Right cardiac atrium (tissue), 5 donors: ENCODE data around the gene PPM1M. TPM values are rescaled to one million over a fixed set of nuclear protein-coding genes. Genes with fewer than 3 reads are reported as not detected.
"Not testable (repeated sequence)": the region's sequence is repeated elsewhere in the genome, so short reads cannot be mapped to it uniquely, and the experiment has no call there.

Source experiments
- ATAC-seq, 2 donors: fragments of 200-7000 bp; cut with Tn5 transposase; one replicate each; pipeline versions ENCODE4 v1.8.0 to v1.9.1; 2020; ENCODE audit warnings: moderate library complexity in 2 of 2, mild to moderate bottlenecking in 1 of 2
- DNase-seq, 3 donors: peaks; one replicate each; pipeline ENCODE4 v3.0.0-alpha.2; 2020
- H3K27ac ChIP-seq: one replicate; pipeline ENCODE4 v1.5.1; 2013; ENCODE audit warnings: mild to moderate bottlenecking, low read length, control low read depth, moderate library complexity
- H3K27me3 ChIP-seq: one replicate; pipeline ENCODE4 v1.6.1; 2013; ENCODE audit not compliant: control insufficient read depth, insufficient read depth
- H3K4me1 ChIP-seq: one replicate; pipeline ENCODE4 v1.6.1; 2013; ENCODE audit warnings: low read length; ENCODE audit not compliant: control insufficient read depth, insufficient read depth
- H3K4me3 ChIP-seq: one replicate; pipeline ENCODE4 v1.5.1; 2013; ENCODE audit warnings: low read length, control low read depth
- H3K9me3 ChIP-seq: one replicate; pipeline ENCODE4 v1.6.1; 2013; ENCODE audit warnings: low read length; ENCODE audit not compliant: control insufficient read depth
- WGBS: extraction: QIAGEN DNeasy Blood & Tissue Kit; methylation state at CpG from one replicate; pipeline ENCODE4 v1.1.7; 2013; 5-methylcytosine and 5-hydroxymethylcytosine counted together
- intact Hi-C, 4 donors: fragments of 100-400 bp; cut with DNase I; formaldehyde crosslinking; loops; one replicate each; pipeline versions ENCODE4 v1.11.0 to v1.14.0; 2022 to 2023
- polyA plus RNA-seq: library from polyadenylated mRNA; stranded (reverse); fragments of 200-250 nt; gene quantifications from one replicate; pipeline ENCODE4 v1.2.3, GENCODE V29; 2013
- total RNA-seq, 4 donors: library from RNA; stranded (reverse); fragmentation: NEBNext Ultra II Directional; extraction: Animal tissue kit (Norgen Biotek cat#: 25700); gene quantifications; one replicate each; pipeline ENCODE4 v1.2.1, GENCODE V29; 2021
- donor health status: healthy with polysubstance abuse.
- donor health status: DM: no; HTN: yes; CAD: no.
- donor health status: DM: no; HTN: no; CAD: no.
- donor health status: DM: no; HTN: yes; CAD: no; lungs with severe emphysema.
- donor health status: DM: yes; HTN: yes; CAD: no.

Gene PPM1M
- total and polyA plus RNA-seq, 5 donors: 9.5 to 16.3 (median 14.6) TPM

- Histone ChIP-seq H3K4me1 (peaks cover 3% of the 10 kb centered on the region), H3K4me3 (no peak overlapping the region), H3K27me3 (no peaks in the 10 kb centered on the region), H3K27ac (peak overlapping the region; percentile 36), H3K9me3 (no peaks in the 10 kb centered on the region)
- intact Hi-C loops: loop anchor here in 2 of 4 donors (5.0 to 10.0 kb wide), 2 partner anchors 47 to 275 kb away; no protein-coding TSS in a partner anchor
- ATAC-seq (no peak), DNase-seq (no peak)
- WGBS: 44% methylated on average over 2 of the region's 2 CpGs
Observed at GRCh38 chr3:52279596-52279995, 34.0 kb downstream of the PPM1M start.

GRCh38 chr3:52280050-52280461, 34.5 kb downstream of the PPM1M start:
- Histone ChIP-seq H3K27me3 (no peaks in the 10 kb centered on the region), H3K9me3 (no peaks in the 10 kb centered on the region), H3K27ac (peak overlapping the region; percentile 26), H3K4me3 (no peak overlapping the region), H3K4me1 (peaks cover 2% of the 10 kb centered on the region)
- ATAC-seq (peak in 1 of 2 donors; percentile 14), DNase-seq (no peak)
- intact Hi-C loops: loop anchor here in 1 of 4 donors (5.0 kb wide), 1 partner anchor 33 kb away; the partner anchor contains the start of gene PPM1M
- 24% methylated on average over 6 of the region's 6 CpGs for WGBS

- no peak overlapping the region for H3K27ac ChIP-seq
- no peak overlapping the region for H3K4me3 ChIP-seq
- no peaks in the 10 kb centered on the region for H3K4me1 ChIP-seq
- H3K9me3 ChIP-seq: no peaks in the 10 kb centered on the region
- no peaks in the 10 kb centered on the region for H3K27me3 ChIP-seq
- no peak for ATAC-seq
- intact Hi-C loops: loop anchor here in 1 of 4 donors (5.0 kb wide), 1 partner anchor 35 kb away; the partner anchor contains the start of gene PPM1M
- WGBS: 56% methylated on average over 8 of the region's 8 CpGs
- DNase-seq: no peak
Observed at GRCh38 chr3:52281981-52282801, 36.6 kb downstream of the PPM1M start.

DNA sequence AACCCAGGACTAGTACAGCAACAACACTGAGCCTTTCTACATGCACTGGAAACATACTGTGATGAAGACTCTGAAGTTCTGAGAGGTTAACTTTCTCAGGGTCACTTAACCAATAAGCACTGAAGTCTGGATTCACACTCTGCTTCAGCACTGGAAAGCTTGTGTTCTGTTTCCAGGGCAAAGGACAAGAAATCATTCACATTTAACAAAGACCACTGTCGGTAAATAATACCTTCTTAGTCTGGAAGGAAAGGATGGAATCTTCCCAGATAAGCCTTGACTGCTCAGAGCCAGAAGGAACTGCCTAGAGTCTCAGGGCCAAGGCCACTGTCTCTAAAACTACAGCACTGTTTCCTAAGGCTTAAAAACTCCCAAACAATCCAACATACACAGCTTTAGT, 37.7 kb downstream of the PPM1M start:
- no peak overlapping the region for H3K27ac ChIP-seq
- no peak overlapping the region for H3K4me3 ChIP-seq
- DNase-seq (no peak), ATAC-seq (no peak)
- H3K4me1 ChIP-seq: no peaks in the 10 kb centered on the region
- H3K9me3 ChIP-seq: no peaks in the 10 kb centered on the region
- intact Hi-C loops: loop anchor here in 1 of 4 donors (5.0 kb wide), 1 partner anchor 36 kb away; the partner anchor contains the start of gene PPM1M
- no peaks in the 10 kb centered on the region for H3K27me3 ChIP-seq
- WGBS: 42% methylated on average over 1 of the region's 1 CpG

- not testable (repeated sequence) for H3K27me3 ChIP-seq, DNase-seq, H3K27ac ChIP-seq, H3K4me3 ChIP-seq, H3K9me3 ChIP-seq, H3K4me1 ChIP-seq, ATAC-seq
- 91% methylated on average over 4 of the region's 4 CpGs for WGBS
- intact Hi-C loops: loop anchor here in 1 of 4 donors (5.0 kb wide), 1 partner anchor 37 kb away; the partner anchor contains the start of gene PPM1M
Observed at GRCh38 chr3:52284051-52284450, 38.5 kb downstream of the PPM1M start.

- peak overlapping the region; percentile 57 for H3K4me3 ChIP-seq
- H3K27me3 ChIP-seq: no peaks in the 10 kb centered on the region
- peak in 1 of 2 donors; percentile 44 for ATAC-seq
- intact Hi-C loops: no loop called here
- WGBS: 73% methylated on average over 8 of the region's 8 CpGs
- H3K27ac ChIP-seq: peak overlapping the region; percentile 94
- H3K9me3 ChIP-seq: no peaks in the 10 kb centered on the region
- DNase-seq: peak in 2 of 3 donors; percentile 49 to 69
- H3K4me1 ChIP-seq: peaks cover 4% of the 10 kb centered on the region
Observed at GRCh38 chr3:52286777-52287110, 41.2 kb downstream of the PPM1M start.

GRCh38 chr3:52288674-52289073, 43.1 kb downstream of the PPM1M start:
- DNase-seq (no peak), ATAC-seq (no peak)
- H3K4me3 ChIP-seq: peak overlapping the region; percentile 57
- H3K27ac ChIP-seq: no peak overlapping the region
- WGBS: 90% methylated on average over 6 of the region's 6 CpGs
- no peaks in the 10 kb centered on the region for H3K9me3 ChIP-seq
- peaks cover 4% of the 10 kb centered on the region for H3K4me1 ChIP-seq
- H3K27me3 ChIP-seq: no peaks in the 10 kb centered on the region
- intact Hi-C loops: loop anchor here in 1 of 4 donors (2.0 kb wide), 1 partner anchor 48 kb away; no protein-coding TSS in a partner anchor

- Histone ChIP-seq H3K27ac (no peak overlapping the region), H3K9me3 (no peaks in the 10 kb centered on the region), H3K4me3 (no peak overlapping the region), H3K27me3 (no peaks in the 10 kb centered on the region), H3K4me1 (peaks cover 4% of the 10 kb centered on the region)
- DNase-seq (no peak), ATAC-seq (no peak)
- WGBS: 71% methylated on average over 1 of the region's 1 CpG
- intact Hi-C loops: loop anchor here in 1 of 4 donors (2.0 kb wide), 1 partner anchor 47 kb away; no protein-coding TSS in a partner anchor
Observed at GRCh38 chr3:52289338-52289746, 43.8 kb downstream of the PPM1M start.

DNA sequence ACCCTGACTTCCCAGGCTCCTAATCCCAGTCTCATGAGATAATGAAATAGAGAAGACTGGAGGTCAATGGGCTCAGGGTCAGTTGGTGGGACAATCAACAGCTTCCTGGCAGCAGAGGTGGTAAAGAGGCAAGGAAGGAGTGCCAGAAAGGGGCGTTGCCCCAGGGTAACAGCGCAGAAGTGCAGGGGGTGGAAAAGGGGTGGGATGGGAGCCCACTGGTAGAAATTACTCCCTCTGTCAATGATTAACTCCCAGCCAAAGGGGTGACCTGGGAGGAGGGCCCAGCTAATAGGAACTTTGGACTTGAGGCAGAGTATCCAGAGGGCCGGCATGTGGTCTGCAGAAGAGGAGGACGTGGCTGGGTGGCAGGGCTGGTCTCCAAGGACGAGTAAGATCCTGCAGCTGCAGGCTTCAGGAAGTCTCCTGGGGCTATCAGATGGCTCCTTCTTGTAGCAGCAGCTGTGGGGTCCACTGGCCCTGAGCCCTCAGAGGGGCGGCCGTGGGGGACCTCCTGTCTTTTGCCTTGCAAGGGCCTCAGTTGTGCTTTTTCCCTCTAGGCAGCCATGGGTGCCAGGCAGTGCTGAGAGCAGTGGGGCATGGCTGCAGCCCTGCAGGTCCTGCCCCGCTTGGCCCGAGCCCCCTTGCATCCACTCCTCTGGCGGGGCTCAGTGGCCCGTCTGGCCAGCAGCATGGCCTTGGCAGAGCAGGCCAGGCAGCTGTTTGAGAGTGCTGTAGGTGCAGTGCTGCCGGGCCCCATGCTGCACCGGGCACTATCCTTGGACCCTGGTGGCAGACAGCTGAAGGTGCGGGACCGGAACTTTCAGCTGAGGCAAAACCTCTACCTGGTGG, 44.4 kb downstream of the PPM1M start:
- peak in 1 of 3 donors; percentile 7 for DNase-seq
- no peaks in the 10 kb centered on the region for H3K9me3 ChIP-seq
- no peaks in the 10 kb centered on the region for H3K27me3 ChIP-seq
- H3K4me3 ChIP-seq: no peak overlapping the region
- intact Hi-C loops: loop anchor here (2.0 to 5.0 kb wide), 3 partner anchors 47 to 52 kb away; no protein-coding TSS in a partner anchor
- WGBS: 86% methylated on average over 15 of the region's 15 CpGs
- no peak overlapping the region for H3K27ac ChIP-seq
- H3K4me1 ChIP-seq: peaks cover 4% of the 10 kb centered on the region
- ATAC-seq: no peak

DNA sequence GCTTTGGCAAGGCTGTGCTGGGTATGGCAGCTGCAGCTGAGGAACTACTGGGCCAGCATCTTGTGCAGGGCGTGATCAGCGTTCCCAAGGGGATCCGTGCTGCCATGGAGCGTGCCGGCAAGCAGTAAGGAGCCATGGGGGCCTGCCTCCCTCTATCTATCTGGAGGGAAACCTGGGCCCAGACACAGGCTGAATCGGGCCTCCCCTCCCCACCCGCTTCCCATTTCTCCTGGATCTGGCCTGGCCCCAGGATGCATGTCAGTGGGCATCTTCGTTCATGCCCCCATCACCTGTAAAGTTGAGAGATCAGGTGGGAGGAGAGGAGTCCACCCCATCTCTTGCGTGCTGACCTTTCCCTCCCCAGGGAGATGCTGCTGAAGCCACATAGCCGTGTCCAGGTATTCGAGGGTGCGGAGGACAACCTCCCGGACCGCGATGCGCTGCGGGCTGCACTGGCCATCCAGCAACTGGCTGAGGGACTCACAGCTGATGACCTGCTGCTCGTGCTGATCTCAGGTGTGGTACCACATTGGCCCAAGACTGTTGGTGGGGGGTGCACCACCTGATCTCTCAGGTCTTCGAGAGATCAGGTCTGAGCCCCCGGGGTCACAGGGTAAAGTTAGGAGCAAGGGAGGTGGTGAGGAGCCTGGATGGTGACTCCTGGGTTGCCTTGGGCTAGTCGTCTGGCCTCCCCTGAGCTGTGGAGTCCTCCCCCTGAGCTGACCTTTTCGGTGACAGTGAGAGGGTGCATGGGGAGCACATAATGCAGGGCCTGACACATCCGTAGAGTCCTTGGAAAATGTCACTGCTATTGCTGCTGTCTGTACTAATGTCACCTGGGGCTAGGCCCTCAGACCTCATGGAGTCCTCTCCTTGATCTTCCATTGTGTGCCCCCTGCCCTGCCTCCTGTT, 45.3 kb downstream of the PPM1M start:
- DNase-seq (peak in 1 of 3 donors; percentile 14), ATAC-seq (no peak)
- H3K27ac ChIP-seq: no peak overlapping the region

More for the DNA sequence above, 45.3 kb downstream of the PPM1M start:
- no peaks in the 10 kb centered on the region for H3K9me3 ChIP-seq
- WGBS: 90% methylated on average over 23 of the region's 23 CpGs
- no peaks in the 10 kb centered on the region for H3K27me3 ChIP-seq
- intact Hi-C loops: loop anchor here in 3 of 4 donors (5.0 kb wide), 2 partner anchors 46 to 51 kb away; no protein-coding TSS in a partner anchor
- peaks cover 4% of the 10 kb centered on the region for H3K4me1 ChIP-seq
- no peak overlapping the region for H3K4me3 ChIP-seq
